Spleen (tissue), 11 donors: Measurements from ENCODE around the gene PTPRM. TPM values are rescaled to one million over a fixed set of nuclear protein-coding genes. Genes with fewer than 3 reads are reported as not detected.
A peak's percentile ranks its signal among the peaks of the same experiment; 100 is the strongest.

Source experiments
- DNase-seq: peaks from one replicate; pipeline ENCODE4 v3.0.0-alpha.2; 2020
- H3K27ac ChIP-seq, 8 donors: fragments of 200-600 bp; sonication (generic) in 7 of 8; 1 replicate in 4 of 8; 2 replicates in 4 of 8; pipeline versions ENCODE4 v1.5.0 to v1.8.0; 2016 to 2021; ENCODE audit warnings: inconsistent platforms in 4 of 8, mild to moderate bottlenecking in 4 of 8, moderate library complexity in 1 of 8
- H3K27me3 ChIP-seq, 7 donors: fragments of 200-600 bp; sonication (generic) in 6 of 7; replicated peaks in 1 of 7; 1 replicate in 4 of 7; 2 replicates in 3 of 7; pipeline versions ENCODE4 v1.5.0 to v1.8.0; 2016 to 2021; ENCODE audit warnings: inconsistent platforms in 3 of 7, mild to moderate bottlenecking in 1 of 7
- H3K36me3 ChIP-seq, 6 donors: fragments of 200-600 bp; sonication (generic) in 5 of 6; 1 replicate in 4 of 6; 2 replicates in 2 of 6; pipeline versions ENCODE4 v1.5.0 to v1.8.0; 2016 to 2021; ENCODE audit warnings: inconsistent platforms in 2 of 6
- H3K4me1 ChIP-seq, 6 donors: fragments of 200-600 bp; sonication (generic) in 5 of 6; 1 replicate in 3 of 6; 2 replicates in 3 of 6; pipeline versions ENCODE4 v1.5.0 to v1.8.0; 2016 to 2021; ENCODE audit warnings: inconsistent platforms in 3 of 6
- H3K4me3 ChIP-seq, 8 donors: fragments of 200-600 bp; sonication (generic) in 7 of 8; 1 replicate in 4 of 8; 2 replicates in 4 of 8; pipeline versions ENCODE4 v1.5.0 to v1.8.0; 2016 to 2021; ENCODE audit warnings: inconsistent platforms in 4 of 8, mild to moderate bottlenecking in 4 of 8, moderate library complexity in 2 of 8
- H3K9me3 ChIP-seq, 8 donors: fragments of 200-600 bp; sonication (generic) in 7 of 8; 1 replicate in 4 of 8; 2 replicates in 4 of 8; pipeline versions ENCODE4 v1.5.0 to v1.8.0; 2016 to 2021; ENCODE audit warnings: inconsistent platforms in 4 of 8
- POLR2A ChIP-seq, 3 donors: fragments of 450-650 bp; IDR thresholded peaks; one replicate each; pipeline ENCODE4 v1.5.1; 2017; ENCODE audit warnings: antibody characterized with exemption in 3 of 3, mild to moderate bottlenecking in 1 of 3
- POLR2AphosphoS5 ChIP-seq, 3 donors: sonication (generic); formaldehyde crosslinking; IDR thresholded peaks; one replicate each; pipeline ENCODE4 v1.5.1; 2017; ENCODE audit warnings: antibody characterized with exemption in 3 of 3
- WGBS, 5 donors: extraction: QIAGEN DNeasy Blood & Tissue Kit in 3 of 5; methylation state at CpG; one replicate each; pipeline versions ENCODE4 v1.1.5 to v1.1.7; 2013 to 2018; 5-methylcytosine and 5-hydroxymethylcytosine counted together
- intact Hi-C: fragments of 100-400 bp; cut with DNase I; formaldehyde crosslinking; loops from one replicate; pipeline ENCODE4 v1.15.0; 2023; ENCODE audit warnings: low total_unique reads
- polyA plus RNA-seq, 3 donors: library from polyadenylated mRNA; stranded (reverse); fragments of 200-250 nt; gene quantifications; one replicate each; pipeline ENCODE4 v1.2.1, GENCODE V29; 2013
- total RNA-seq, 7 donors: library from RNA; depleted of rRNA in 3 of 7; stranded (reverse); fragments of >200 nt in 3 of 7; fragmentation: NEBNext Ultra II Directional in 4 of 7; extraction: Animal tissue kit (Norgen Biotek cat#: 25700) in 4 of 7; gene quantifications; one replicate each; pipeline versions ENCODE4 v1.1.0 to v1.2.1, GENCODE V29; 2016 to 2021
- TF ChIP-seq, protein P1 (sequence below), 11 experiments: fragments of 200-600 bp in 7 of 11; fragments of 450-650 bp in 4 of 11; sonication (generic) in 4 of 11; IDR thresholded peaks in 8 of 11; conservative IDR thresholded peaks in 3 of 11; 1 replicate in 7 of 11; 2 replicates in 4 of 11; pipeline versions ENCODE4 v1.4.0 to v1.8.0; 2016 to 2021; ENCODE audit warnings: antibody characterized with exemption in 11 of 11, inconsistent platforms in 4 of 11, mild to moderate bottlenecking in 1 of 11
- donor health status: healthy with polysubstance abuse.
- donor health status: DM: no; HTN: no; CAD: no; lungs with moderate emphysema.
- donor health status: DM: no; HTN: no; CAD: no.
- donor health status: Bipolar disorder and iron deficiency.
- donor health status: healthy.
- donor health status: DM: no; HTN: no; CAD: no.
- donor health status: DM: yes; HTN: yes; CAD: no.

PTPRM gene
- total and polyA plus RNA-seq, 10 donors, result 23.5 to 97.8 (median 62.8) TPM

DNA sequence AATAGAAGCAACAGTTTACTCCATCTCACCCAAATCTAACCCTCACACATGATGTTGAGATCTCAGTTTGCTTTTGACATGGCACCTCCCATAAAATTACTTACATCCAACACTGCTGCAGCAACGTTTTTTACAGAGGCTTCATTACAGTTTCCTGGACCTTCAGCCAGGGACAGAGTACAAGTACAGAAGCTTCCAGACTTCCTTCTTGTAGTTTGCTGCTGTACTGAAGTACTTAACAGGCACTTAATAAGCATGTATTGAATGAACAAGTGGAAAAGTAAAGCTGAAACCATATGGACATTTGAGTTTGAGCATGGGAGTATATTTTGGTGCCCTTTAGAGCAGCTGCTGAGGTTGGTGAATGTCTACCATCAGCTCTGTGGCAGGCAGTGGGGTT is 514.2 kb downstream of the PTPRM start:
- intact Hi-C loops, result no loop called here

DNA sequence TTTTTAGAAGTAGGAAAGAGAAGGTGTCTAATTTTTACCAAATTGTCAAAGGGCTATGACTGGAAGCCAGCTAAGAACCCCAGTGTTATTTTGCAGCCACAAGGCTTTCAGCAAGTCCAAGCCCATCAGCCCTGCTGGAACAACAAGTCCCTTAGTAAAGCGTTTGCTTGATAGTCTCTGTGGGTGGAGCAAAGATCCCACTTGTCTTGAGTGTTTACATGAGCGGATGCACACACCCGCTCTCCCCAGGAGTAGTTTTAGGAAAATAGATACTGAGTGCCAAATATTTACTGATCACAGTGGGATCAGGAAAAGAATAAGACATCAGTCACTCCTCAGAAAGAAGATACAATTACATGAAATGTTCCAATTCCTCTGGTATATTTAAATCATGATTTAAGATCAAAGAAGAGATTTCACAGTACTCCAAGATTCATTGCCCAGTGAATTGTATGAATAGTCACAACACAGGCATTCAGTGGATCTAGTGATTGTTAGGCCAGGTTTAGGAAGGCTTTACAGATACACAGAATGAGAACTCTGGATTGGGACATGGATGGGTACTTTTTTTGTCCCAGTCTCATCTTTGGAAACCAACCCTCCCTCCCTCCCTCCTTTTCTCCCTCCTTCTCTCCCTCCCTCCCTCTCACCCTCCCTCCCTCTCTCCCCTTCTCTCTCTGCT is 514.9 kb downstream of the PTPRM start:
- Histone ChIP-seq H3K4me1 (no peaks in the 10 kb centered on the region), H3K4me3 (no peak overlapping the region), H3K27ac (no peak overlapping the region), H3K9me3 (no peaks in the 10 kb centered on the region), H3K27me3 (no peaks in the 10 kb centered on the region), H3K36me3 (peaks cover 0 to 9% (median 0%) of the 10 kb centered on the region in 6 donors)
- no peak for DNase-seq
- intact Hi-C loops, result no loop called here
- TF ChIP-seq POLR2AphosphoS5 (IDR thresholded peaks at IDR 0.05), result no peak
- no peak for TF ChIP-seq POLR2A (IDR thresholded peaks at IDR 0.05)
- TF ChIP-seq, protein P1, sequence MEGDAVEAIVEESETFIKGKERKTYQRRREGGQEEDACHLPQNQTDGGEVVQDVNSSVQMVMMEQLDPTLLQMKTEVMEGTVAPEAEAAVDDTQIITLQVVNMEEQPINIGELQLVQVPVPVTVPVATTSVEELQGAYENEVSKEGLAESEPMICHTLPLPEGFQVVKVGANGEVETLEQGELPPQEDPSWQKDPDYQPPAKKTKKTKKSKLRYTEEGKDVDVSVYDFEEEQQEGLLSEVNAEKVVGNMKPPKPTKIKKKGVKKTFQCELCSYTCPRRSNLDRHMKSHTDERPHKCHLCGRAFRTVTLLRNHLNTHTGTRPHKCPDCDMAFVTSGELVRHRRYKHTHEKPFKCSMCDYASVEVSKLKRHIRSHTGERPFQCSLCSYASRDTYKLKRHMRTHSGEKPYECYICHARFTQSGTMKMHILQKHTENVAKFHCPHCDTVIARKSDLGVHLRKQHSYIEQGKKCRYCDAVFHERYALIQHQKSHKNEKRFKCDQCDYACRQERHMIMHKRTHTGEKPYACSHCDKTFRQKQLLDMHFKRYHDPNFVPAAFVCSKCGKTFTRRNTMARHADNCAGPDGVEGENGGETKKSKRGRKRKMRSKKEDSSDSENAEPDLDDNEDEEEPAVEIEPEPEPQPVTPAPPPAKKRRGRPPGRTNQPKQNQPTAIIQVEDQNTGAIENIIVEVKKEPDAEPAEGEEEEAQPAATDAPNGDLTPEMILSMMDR (IDR thresholded peaks at IDR 0.05 in 8 of 11, conservative IDR thresholded peaks at IDR 0.05 in 3 of 11), result no peak
- WGBS, 5 donors, result 80 to 92% (median 87%) methylated on average over 3 of the region's 3 CpGs

More for the DNA sequence above, 514.2 kb downstream of the PTPRM start:
- H3K27me3 ChIP-seq, result no peaks in the 10 kb centered on the region
- H3K4me1 ChIP-seq, result no peaks in the 10 kb centered on the region
- WGBS, 5 donors, result 8 to 22% (median 13%) methylated on average over 1 of the region's 1 CpG
- DNase-seq, result no peak
- H3K27ac ChIP-seq, result no peak overlapping the region
- TF ChIP-seq POLR2A (IDR thresholded peaks at IDR 0.05), result no peak
- TF ChIP-seq POLR2AphosphoS5 (IDR thresholded peaks at IDR 0.05), result no peak
- TF ChIP-seq, protein P1 (IDR thresholded peaks at IDR 0.05 in 8 of 11, conservative IDR thresholded peaks at IDR 0.05 in 3 of 11), result no peak
- no peaks in the 10 kb centered on the region for H3K9me3 ChIP-seq
- H3K4me3 ChIP-seq, result no peak overlapping the region
- H3K36me3 ChIP-seq, result peaks cover 0 to 8% (median 0%) of the 10 kb centered on the region in 6 donors

DNA sequence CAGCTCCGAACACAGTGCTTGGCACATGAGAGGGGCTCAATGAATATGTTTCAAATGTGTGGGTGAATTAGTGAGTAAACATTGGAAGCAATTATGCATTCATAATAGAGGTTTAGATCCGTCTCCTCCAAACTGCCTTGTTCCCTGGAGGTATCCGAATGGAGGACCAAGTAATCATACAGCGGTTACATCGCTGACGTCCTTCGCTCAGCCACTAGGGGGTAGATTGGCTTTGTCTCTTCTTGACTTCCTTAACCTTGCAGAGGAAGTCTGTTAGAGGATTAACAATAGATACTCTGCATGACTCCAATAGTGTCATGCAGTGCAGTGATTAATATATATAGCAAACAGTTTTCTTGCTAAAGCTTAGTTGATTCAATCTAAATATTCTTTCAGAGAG is 517.0 kb downstream of the PTPRM start:
- Histone ChIP-seq H3K9me3 (no peaks in the 10 kb centered on the region), H3K36me3 (peaks cover 0 to 9% (median 0%) of the 10 kb centered on the region in 6 donors), H3K27me3 (no peaks in the 10 kb centered on the region), H3K4me3 (no peak overlapping the region), H3K4me1 (no peaks in the 10 kb centered on the region), H3K27ac (no peak overlapping the region)
- intact Hi-C loops, result no loop called here
- no peak for DNase-seq
- 56 to 75% (median 74%) methylated on average over 7 of the region's 7 CpGs for WGBS, 5 donors
- TF ChIP-seq, protein P1 (IDR thresholded peaks at IDR 0.05 in 8 of 11, conservative IDR thresholded peaks at IDR 0.05 in 3 of 11), result peak in 8 of 11 experiments; percentile 8 to 55 (median 45)
- no peak for TF ChIP-seq POLR2A (IDR thresholded peaks at IDR 0.05)
- TF ChIP-seq POLR2AphosphoS5 (IDR thresholded peaks at IDR 0.05), result no peak

DNA sequence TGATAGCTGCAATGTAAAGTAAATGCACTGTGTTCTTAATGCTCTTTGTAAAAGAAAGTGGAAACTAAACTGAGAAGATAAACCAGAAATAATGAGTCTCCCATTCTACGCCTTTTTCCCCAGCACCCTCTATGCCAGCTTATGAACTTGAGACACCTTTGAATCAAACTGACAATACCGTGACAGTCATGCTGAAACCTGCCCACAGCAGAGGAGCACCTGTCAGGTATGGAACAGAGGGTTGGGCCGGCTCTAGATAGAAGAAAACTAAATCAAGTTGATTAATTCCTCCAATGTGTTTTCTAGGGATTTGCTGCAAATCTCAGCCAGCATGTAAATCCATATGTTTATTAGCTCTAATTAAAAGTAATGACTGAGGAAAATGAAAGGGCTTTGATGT is 521.5 kb downstream of the PTPRM start:
- Histone ChIP-seq H3K27ac (no peak overlapping the region), H3K9me3 (no peaks in the 10 kb centered on the region), H3K36me3 (peaks cover 0 to 9% (median 0%) of the 10 kb centered on the region in 6 donors), H3K4me1 (no peaks in the 10 kb centered on the region), H3K4me3 (no peak overlapping the region), H3K27me3 (no peaks in the 10 kb centered on the region)
- no peak for DNase-seq
- 82 to 91% (median 87%) methylated on average over 3 of the region's 3 CpGs for WGBS, 5 donors
- intact Hi-C loops, result no loop called here
- TF ChIP-seq POLR2A (IDR thresholded peaks at IDR 0.05), result no peak
- TF ChIP-seq, protein P1 (IDR thresholded peaks at IDR 0.05 in 8 of 11, conservative IDR thresholded peaks at IDR 0.05 in 3 of 11), result no peak
- no peak for TF ChIP-seq POLR2AphosphoS5 (IDR thresholded peaks at IDR 0.05)
